Gastroesophageal sphincter (tissue), 4 donors: Measurements from ENCODE around the gene ANO2. TPM values are rescaled to one million over a fixed set of nuclear protein-coding genes. Genes with fewer than 3 reads are reported as not detected.

Experiments
- ATAC-seq: fragments of 150-250 bp; one replicate; pipeline ENCODE4 v1.9.1; 2016; ENCODE audit warnings: mild to moderate bottlenecking, moderate library complexity
- H3K27ac ChIP-seq, 4 donors: fragments of 200-600 bp; sonication (generic) in 3 of 4; 1 replicate in 3 of 4; 2 replicates in 1 of 4; pipeline ENCODE4 v1.5.1; 2016 to 2019
- H3K27me3 ChIP-seq: fragments of 200-600 bp; sonication (generic); one replicate; pipeline ENCODE4 v1.5.1; 2019
- H3K36me3 ChIP-seq, 2 donors: fragments of 200-600 bp; sonication (generic); one replicate each; pipeline ENCODE4 v1.5.1; 2019; ENCODE audit warnings: control low read depth in 1 of 2
- H3K4me1 ChIP-seq, 3 donors: fragments of 200-600 bp; sonication (generic); 1 replicate in 2 of 3; 2 replicates in 1 of 3; pipeline ENCODE4 v1.5.1; 2016 to 2019; ENCODE audit warnings: control low read depth in 2 of 3
- H3K4me3 ChIP-seq, 2 donors: fragments of 200-600 bp; sonication (generic); one replicate each; pipeline ENCODE4 v1.5.1; 2019; ENCODE audit warnings: mild to moderate bottlenecking in 1 of 2, moderate library complexity in 1 of 2
- H3K9me3 ChIP-seq, 3 donors: fragments of 200-600 bp; sonication (generic); one replicate each; pipeline ENCODE4 v1.5.1; 2017 to 2019; ENCODE audit warnings: control low read depth in 2 of 3
- CTCF ChIP-seq, 4 experiments: fragments of 200-600 bp in 2 of 4; fragments of 450-650 bp in 2 of 4; sonication (generic) in 1 of 4; IDR thresholded peaks; one replicate each; pipeline ENCODE4 v1.5.1; 2017 to 2019; ENCODE audit warnings: antibody characterized with exemption in 4 of 4, mild to moderate bottlenecking in 2 of 4, moderate library complexity in 2 of 4
- EP300 ChIP-seq: sonication (generic); formaldehyde crosslinking; IDR thresholded peaks from one replicate; pipeline ENCODE4 v1.6.1; 2017; ENCODE audit warnings: antibody characterized with exemption, mild to moderate bottlenecking
- POLR2A ChIP-seq, 2 donors: fragments of 450-650 bp; IDR thresholded peaks; one replicate each; pipeline ENCODE4 v1.6.1; 2017; ENCODE audit warnings: antibody characterized with exemption in 2 of 2, mild to moderate bottlenecking in 2 of 2, moderate library complexity in 1 of 2
- POLR2AphosphoS5 ChIP-seq: sonication (generic); formaldehyde crosslinking; IDR thresholded peaks from one replicate; pipeline ENCODE4 v1.6.1; 2017; ENCODE audit warnings: antibody characterized with exemption
- WGBS, 2 donors: methylation state at CpG; one replicate each; pipeline ENCODE4 v1.1.5; 2018; ENCODE audit warnings: low coverage in 1 of 2; 5-methylcytosine and 5-hydroxymethylcytosine counted together
- total RNA-seq, 4 donors: library from RNA; depleted of rRNA; stranded (reverse); fragments of >200 nt; gene quantifications; one replicate each; pipeline ENCODE4 v1.1.0, GENCODE V29; 2016

The ANO2 gene
- total RNA-seq, 4 donors from 2014 or later: 3.1 to 10.9 (median 6.7) TPM

- no peaks in the 10 kb centered on the region for H3K27me3 ChIP-seq
- H3K36me3 ChIP-seq: no peaks in the 10 kb centered on the region
- no peak for TF ChIP-seq POLR2A (IDR thresholded peaks at IDR 0.05)
- no peak for TF ChIP-seq CTCF (IDR thresholded peaks at IDR 0.05)
- TF ChIP-seq POLR2AphosphoS5: no peak
- no peak for TF ChIP-seq EP300
- ATAC-seq: no peak
- H3K9me3 ChIP-seq: no peaks in the 10 kb centered on the region
- H3K27ac ChIP-seq: no peak overlapping the region
- no peak overlapping the region for H3K4me3 ChIP-seq
- 28 to 42% methylated on average over 3 of the region's 3 CpGs for WGBS, 2 donors
- peaks cover 0 to 21% (median 0%) of the 10 kb centered on the region in 3 donors for H3K4me1 ChIP-seq
Measured at GRCh38 chr12:5578775-5579174, 366.3 kb downstream of the ANO2 start.

GRCh38 chr12:5577741-5578140 lies 367.3 kb downstream of the ANO2 start:
- no peak for ATAC-seq
- peak overlapping the region in 1 of 4 donors; percentile 6 for H3K27ac ChIP-seq
- TF ChIP-seq CTCF (IDR thresholded peaks at IDR 0.05): no peak
- no peak for TF ChIP-seq EP300
- TF ChIP-seq POLR2A (IDR thresholded peaks at IDR 0.05): no peak
- TF ChIP-seq POLR2AphosphoS5: no peak
- H3K4me3 ChIP-seq: no peak overlapping the region
- 25 to 69% methylated on average over 1 to 7 of the region's 8 CpGs for WGBS, 2 donors
- H3K36me3 ChIP-seq: no peaks in the 10 kb centered on the region
- H3K27me3 ChIP-seq: no peaks in the 10 kb centered on the region
- H3K9me3 ChIP-seq: no peaks in the 10 kb centered on the region
- peaks cover 0 to 21% (median 0%) of the 10 kb centered on the region in 3 donors for H3K4me1 ChIP-seq

- Histone ChIP-seq H3K36me3 (no peaks in the 10 kb centered on the region), H3K9me3 (no peaks in the 10 kb centered on the region), H3K4me3 (no peak overlapping the region), H3K27me3 (no peaks in the 10 kb centered on the region), H3K4me1 (peaks cover 0 to 21% (median 0%) of the 10 kb centered on the region in 3 donors), H3K27ac (no peak overlapping the region)
- ATAC-seq: no peak
- TF ChIP-seq CTCF (IDR thresholded peaks at IDR 0.05) (no peak), POLR2AphosphoS5 (no peak), POLR2A (IDR thresholded peaks at IDR 0.05) (no peak), EP300 (no peak)
- WGBS, 2 donors: 43 to 60% methylated on average over 2 to 3 of the region's 3 CpGs
Measured at GRCh38 chr12:5577211-5577612, 367.8 kb downstream of the ANO2 start.

GRCh38 chr12:5575987-5576386 lies 369.1 kb downstream of the ANO2 start:
- TF ChIP-seq POLR2AphosphoS5 (no peak), POLR2A (IDR thresholded peaks at IDR 0.05) (no peak), EP300 (no peak), CTCF (IDR thresholded peaks at IDR 0.05) (no peak)
- Histone ChIP-seq H3K9me3 (no peaks in the 10 kb centered on the region), H3K36me3 (no peaks in the 10 kb centered on the region), H3K27me3 (no peaks in the 10 kb centered on the region), H3K4me3 (no peak overlapping the region), H3K4me1 (peaks cover 0 to 20% (median 0%) of the 10 kb centered on the region in 3 donors), H3K27ac (no peak overlapping the region)
- 80 to 85% methylated on average over 1 to 3 of the region's 3 CpGs for WGBS, 2 donors
- no peak for ATAC-seq

GRCh38 chr12:5575232-5575631 lies 369.8 kb downstream of the ANO2 start:
- no peak overlapping the region for H3K27ac ChIP-seq
- H3K4me3 ChIP-seq: no peak overlapping the region
- no peaks in the 10 kb centered on the region for H3K9me3 ChIP-seq
- ATAC-seq: no peak
- H3K27me3 ChIP-seq: no peaks in the 10 kb centered on the region
- 70 to 78% methylated on average over 5 of the region's 5 CpGs for WGBS, 2 donors
- no peak for TF ChIP-seq POLR2AphosphoS5
- TF ChIP-seq POLR2A (IDR thresholded peaks at IDR 0.05): no peak
- TF ChIP-seq CTCF (IDR thresholded peaks at IDR 0.05): no peak
- no peak for TF ChIP-seq EP300
- H3K36me3 ChIP-seq: no peaks in the 10 kb centered on the region
- H3K4me1 ChIP-seq: peaks cover 0 to 13% (median 0%) of the 10 kb centered on the region in 3 donors
